K562 (cell line): Measurements from ENCODE around the gene EFNA2. TPM values are rescaled to one million over a fixed set of nuclear protein-coding genes. Genes with fewer than 3 reads are reported as not detected.
A peak's percentile ranks its signal among the peaks of the same experiment; 100 is the strongest.

ENCODE experiments used
- ADNP ChIP-seq: fragments of 200-800 bp; sonication (Bioruptor generic); IDR thresholded peaks from 2 replicates; pipeline ENCODE4 v1.6.1; 2016; ENCODE audit warnings: missing genetic modification characterization, missing compliant biosample characterization
- BCOR ChIP-seq: fragments of 450-650 bp; IDR thresholded peaks from 2 replicates; pipeline ENCODE4 v1.6.1; 2016
- CAMTA2 ChIP-seq: fragments of 250-450 bp; sonication (Bioruptor Pico); conservative IDR thresholded peaks from 2 replicates; pipeline ENCODE4 v1.5.1; 2022
- CREB1 ChIP-seq, 2 experiments: sonication (generic) in 1 of 2; formaldehyde crosslinking in 1 of 2; IDR thresholded peaks; 2 replicates each; pipeline versions ENCODE4 v1.6.1 to v1.8.0; 2012 to 2022; ENCODE audit warnings: inconsistent platforms in 1 of 2, mild to moderate bottlenecking in 1 of 2, missing genetic modification reagents in 1 of 2, moderate library complexity in 1 of 2
- FOSL1 ChIP-seq: fragments of 200-800 bp; sonication (Bioruptor generic); conservative IDR thresholded peaks from 2 replicates; pipeline ENCODE4 v1.6.1; 2016; ENCODE audit warnings: missing genetic modification characterization, missing compliant biosample characterization
- HSF4 ChIP-seq: fragments of 250-450 bp; sonication (Bioruptor Pico); IDR thresholded peaks from 2 replicates; pipeline ENCODE4 v2.1.2; 2022; ENCODE audit warnings: mild to moderate bottlenecking, moderate library complexity, borderline replicate concordance
- JUN ChIP-seq, 2 experiments: sonication (generic) in 1 of 2; formaldehyde crosslinking in 1 of 2; IDR thresholded peaks; 2 replicates each; pipeline versions ENCODE4 v1.6.1 to v1.8.0; 2012 to 2022; ENCODE audit warnings: borderline replicate concordance in 2 of 2, mild to moderate bottlenecking in 2 of 2, improper control_type of control experiment in 1 of 2, low read depth in 1 of 2, low read length in 1 of 2, missing genetic modification reagents in 1 of 2
- KDM2B ChIP-seq: fragments of 250-450 bp; sonication (Bioruptor Pico); IDR thresholded peaks from 2 replicates; pipeline ENCODE4 v1.8.0; 2021; ENCODE audit warnings: mild to moderate bottlenecking, moderate library complexity
- NCOA6 ChIP-seq: fragments of 450-650 bp; IDR thresholded peaks from 2 replicates; pipeline ENCODE4 v1.6.1; 2017; ENCODE audit warnings: mild to moderate bottlenecking
- NELFE ChIP-seq: IDR thresholded peaks from 2 replicates; pipeline ENCODE4 v1.6.1; 2011; ENCODE audit warnings: mild to moderate bottlenecking; ENCODE audit not compliant: insufficient read depth, insufficient read length
- RCOR1 ChIP-seq, 2 experiments: IDR thresholded peaks; 2 replicates each; pipeline ENCODE4 v1.6.1; 2012; ENCODE audit warnings: low read depth in 2 of 2, low read length in 2 of 2, borderline replicate concordance in 1 of 2, improper control_type of control experiment in 1 of 2
- SMARCC2 ChIP-seq: fragments of 450-650 bp; IDR thresholded peaks from 2 replicates; pipeline ENCODE4 v1.6.1; 2017; ENCODE audit warnings: antibody characterized with exemption, moderate library complexity, mild to moderate bottlenecking, low read depth
- SP1 ChIP-seq: sonication (generic); formaldehyde crosslinking; IDR thresholded peaks from 2 replicates; pipeline ENCODE4 v1.8.1; 2022; ENCODE audit warnings: mild to moderate bottlenecking, missing genetic modification reagents
- SRSF3 ChIP-seq: fragments of 200-400 bp; formaldehyde crosslinking; IDR thresholded peaks from 2 replicates; pipeline ENCODE4 v1.6.1; 2016; ENCODE audit warnings: mild to moderate bottlenecking, low read length, moderate library complexity; ENCODE audit not compliant: insufficient read depth
- TRIM28 ChIP-seq: fragments of 450-650 bp; IDR thresholded peaks from 2 replicates; pipeline ENCODE4 v1.6.1; 2017
- ZFP36 ChIP-seq: fragments of 150-350 bp; IDR thresholded peaks from 2 replicates; pipeline ENCODE4 v1.6.1; 2018; ENCODE audit warnings: low read length, low read depth; ENCODE audit not compliant: partially characterized antibody
- ZMIZ1 ChIP-seq, 2 experiments: fragments of 150-350 bp in 1 of 2; IDR thresholded peaks; 2 replicates each; pipeline ENCODE4 v1.6.1; 2012 to 2016; ENCODE audit warnings: low read depth in 2 of 2, low read length in 2 of 2, mild to moderate bottlenecking in 1 of 2, moderate library complexity in 1 of 2
- ZNF133 ChIP-seq: fragments of 250-450 bp; sonication (Bioruptor Pico); IDR thresholded peaks from 2 replicates; pipeline ENCODE4 v1.4.0; 2020; ENCODE audit warnings: mild to moderate bottlenecking
- ZNF224 ChIP-seq: sonication (generic); formaldehyde crosslinking; IDR thresholded peaks from 2 replicates; pipeline ENCODE4 v1.8.0; 2022; ENCODE audit warnings: mild to moderate bottlenecking, missing genetic modification reagents
- ZNF277 ChIP-seq: fragments of 250-450 bp; sonication (Bioruptor Pico); IDR thresholded peaks from 2 replicates; pipeline ENCODE4 v1.8.0; 2022; ENCODE audit warnings: inconsistent platforms, mild to moderate bottlenecking, moderate library complexity, borderline replicate concordance
- ZNF324 ChIP-seq: fragments of 250-450 bp; sonication (Bioruptor Pico); IDR thresholded peaks from 2 replicates; pipeline ENCODE4 v1.4.0; 2020; ENCODE audit warnings: mild to moderate bottlenecking
- ZNF57 ChIP-seq: fragments of 450-650 bp; formaldehyde crosslinking; IDR thresholded peaks from 2 replicates; pipeline ENCODE4 v1.4.0; 2020; ENCODE audit warnings: mild to moderate bottlenecking, moderate library complexity
- ZNF586 ChIP-seq: fragments of 450-650 bp; formaldehyde crosslinking; conservative IDR thresholded peaks from 2 replicates; pipeline ENCODE4 v1.4.0; 2020; ENCODE audit warnings: mild to moderate bottlenecking, moderate library complexity
- ZZZ3 ChIP-seq: fragments of 450-650 bp; IDR thresholded peaks from 2 replicates; pipeline ENCODE4 v1.6.1; 2016; ENCODE audit warnings: antibody characterized with exemption, mild to moderate bottlenecking, moderate library complexity
- polyA plus RNA-seq, 8 experiments: library from polyadenylated mRNA; depleted of rRNA in 4 of 8; stranded (reverse) in 5 of 8; unstranded in 3 of 8; fragments of >200 nt; fragmentation: Nextera tagmentation in 2 of 8; fragmentation: Illumina TruSeq in 1 of 8; extraction: Ambion mirVana in 2 of 8; extraction: Trizol in 1 of 8; gene quantifications; 2 replicates each; pipeline versions ENCODE4 v1.2.1 to v1.2.3, GENCODE V29; 2011 to 2014; ENCODE audit warnings: inconsistent platforms in 1 of 8, missing spikeins in 1 of 8
- total RNA-seq, 7 experiments: library from RNA; depleted of rRNA in 6 of 7; stranded (reverse); fragments of >200 nt in 6 of 7; fragmentation: Illumina TruSeq in 2 of 7; extraction: Trizol in 2 of 7; gene quantifications; 2 replicates each; pipeline versions ENCODE4 v1.2.1 to v1.2.3, GENCODE V29; 2011 to 2021; ENCODE audit warnings: low replicate concordance in 1 of 7
- TF ChIP-seq, protein P1 (sequence below): fragments of 250-450 bp; sonication (Bioruptor Pico); IDR thresholded peaks from 2 replicates; pipeline ENCODE4 v1.5.0; 2021

EFNA2 gene
- total and polyA plus RNA-seq, 9 of the 15 experiments (the other 6 are each of a cell fraction or from before 2014, with no cell fraction given), result 0.11 to 0.44 (median 0.15) TPM; not detected in 6

- TF ChIP-seq ZMIZ1 (IDR thresholded peaks at IDR 0.05; ENCODE audit: low read depth in 2 of 2, low read length in 2 of 2), result no peak
- TF ChIP-seq JUN (IDR thresholded peaks at IDR 0.05; ENCODE audit: borderline replicate concordance, low read depth, low read length), result peak; percentile 46; the same call in 1 of the 2 replicates
- TF ChIP-seq JUN (CRISPR knock-in tag; IDR thresholded peaks at IDR 0.05; ENCODE audit: borderline replicate concordance), result no peak
- no peak for TF ChIP-seq ZNF324
- no peak for TF ChIP-seq ZNF277
- TF ChIP-seq ZNF133 (CRISPR knock-in tag), result no peak
- no peak for TF ChIP-seq SMARCC2
- no peak for TF ChIP-seq ZZZ3
- no peak for TF ChIP-seq SRSF3
- no peak for TF ChIP-seq ZNF57 (CRISPR knock-in tag)
- no peak for TF ChIP-seq ZNF224
- TF ChIP-seq RCOR1 (IDR thresholded peaks at IDR 0.05; ENCODE audit: borderline replicate concordance in 1 of 2, low read depth in 2 of 2, low read length in 2 of 2), result peak in 1 of 2 experiments; percentile 82; a peak in 2 of 4 replicates
- TF ChIP-seq, protein P1, sequence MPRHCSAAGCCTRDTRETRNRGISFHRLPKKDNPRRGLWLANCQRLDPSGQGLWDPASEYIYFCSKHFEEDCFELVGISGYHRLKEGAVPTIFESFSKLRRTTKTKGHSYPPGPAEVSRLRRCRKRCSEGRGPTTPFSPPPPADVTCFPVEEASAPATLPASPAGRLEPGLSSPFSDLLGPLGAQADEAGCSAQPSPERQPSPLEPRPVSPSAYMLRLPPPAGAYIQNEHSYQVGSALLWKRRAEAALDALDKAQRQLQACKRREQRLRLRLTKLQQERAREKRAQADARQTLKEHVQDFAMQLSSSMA (CRISPR knock-in tag), result no peak
- TF ChIP-seq TRIM28, result no peak
- no peak for TF ChIP-seq FOSL1 (tag)
- no peak for TF ChIP-seq HSF4 (CRISPR knock-in tag)
- TF ChIP-seq ZFP36, result peak; percentile 100
- no peak for TF ChIP-seq CREB1 (IDR thresholded peaks at IDR 0.05)
- TF ChIP-seq CREB1 (CRISPR knock-in tag; IDR thresholded peaks at IDR 0.05), result 0 out of 2 replicates have a peak, but pooled peaks have one; percentile 57
- TF ChIP-seq ADNP (tag), result no peak
- TF ChIP-seq ZNF586 (CRISPR knock-in tag), result no peak
- no peak for TF ChIP-seq NELFE
- TF ChIP-seq NCOA6, result no peak
- no peak for TF ChIP-seq KDM2B (CRISPR knock-in tag)
- TF ChIP-seq SP1 (CRISPR knock-in tag), result peak; percentile 77
- peak; percentile 99 for TF ChIP-seq BCOR
- TF ChIP-seq CAMTA2, result no peak
These were observed 5.8 kb upstream of the EFNA2 start (continued) for GRCh38 chr19:1279782-1280341.
